ENCODE results near the gene BICRA. TPM values are rescaled to one million over a fixed set of nuclear protein-coding genes. Genes with fewer than 3 reads are reported as not detected.

BICRA gene
- total RNA-seq, 1 donor from 2014 or later = 17.1 TPM

DNA sequence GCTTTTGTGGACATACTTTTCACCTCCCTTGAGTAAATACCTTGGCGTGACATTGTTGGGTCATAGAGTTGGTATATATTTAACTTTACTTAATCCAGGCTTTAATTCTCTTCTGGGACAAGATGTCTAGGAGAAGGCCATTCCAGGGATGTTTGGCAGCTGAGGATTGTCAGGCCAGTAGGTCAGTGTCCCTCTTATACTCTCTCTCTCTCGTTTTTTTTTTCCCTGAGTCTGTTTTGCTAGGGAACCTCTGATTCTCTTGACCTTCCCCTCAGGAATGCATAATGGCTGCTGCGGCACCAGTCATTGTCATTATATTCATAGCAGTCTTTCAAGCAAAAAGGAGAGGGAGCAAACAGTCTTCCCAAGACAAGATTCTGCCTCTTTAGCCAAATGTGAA lies 48.8 kb downstream of the BICRA start:
- Mint-ChIP-seq H3K27me3 (ENCODE audit: unreplicated experiment) (no peaks in the 10 kb centered on the region), H3K9me3 (ENCODE audit: unreplicated experiment) (no peaks in the 10 kb centered on the region), H3K4me3 (ENCODE audit: unreplicated experiment) (no peak overlapping the region), H3K4me1 (ENCODE audit: unreplicated experiment) (no peaks in the 10 kb centered on the region), H3K36me3 (ENCODE audit: unreplicated experiment) (peaks cover 11% of the 10 kb centered on the region), H3K27ac (ENCODE audit: unreplicated experiment) (no peak overlapping the region)
- TF ChIP-seq, protein P1, sequence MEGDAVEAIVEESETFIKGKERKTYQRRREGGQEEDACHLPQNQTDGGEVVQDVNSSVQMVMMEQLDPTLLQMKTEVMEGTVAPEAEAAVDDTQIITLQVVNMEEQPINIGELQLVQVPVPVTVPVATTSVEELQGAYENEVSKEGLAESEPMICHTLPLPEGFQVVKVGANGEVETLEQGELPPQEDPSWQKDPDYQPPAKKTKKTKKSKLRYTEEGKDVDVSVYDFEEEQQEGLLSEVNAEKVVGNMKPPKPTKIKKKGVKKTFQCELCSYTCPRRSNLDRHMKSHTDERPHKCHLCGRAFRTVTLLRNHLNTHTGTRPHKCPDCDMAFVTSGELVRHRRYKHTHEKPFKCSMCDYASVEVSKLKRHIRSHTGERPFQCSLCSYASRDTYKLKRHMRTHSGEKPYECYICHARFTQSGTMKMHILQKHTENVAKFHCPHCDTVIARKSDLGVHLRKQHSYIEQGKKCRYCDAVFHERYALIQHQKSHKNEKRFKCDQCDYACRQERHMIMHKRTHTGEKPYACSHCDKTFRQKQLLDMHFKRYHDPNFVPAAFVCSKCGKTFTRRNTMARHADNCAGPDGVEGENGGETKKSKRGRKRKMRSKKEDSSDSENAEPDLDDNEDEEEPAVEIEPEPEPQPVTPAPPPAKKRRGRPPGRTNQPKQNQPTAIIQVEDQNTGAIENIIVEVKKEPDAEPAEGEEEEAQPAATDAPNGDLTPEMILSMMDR (IDR thresholded peaks at IDR 0.05) = no peak
- DNase-seq (ENCODE audit: extremely low spot score, unreplicated experiment) = no peak

DNA sequence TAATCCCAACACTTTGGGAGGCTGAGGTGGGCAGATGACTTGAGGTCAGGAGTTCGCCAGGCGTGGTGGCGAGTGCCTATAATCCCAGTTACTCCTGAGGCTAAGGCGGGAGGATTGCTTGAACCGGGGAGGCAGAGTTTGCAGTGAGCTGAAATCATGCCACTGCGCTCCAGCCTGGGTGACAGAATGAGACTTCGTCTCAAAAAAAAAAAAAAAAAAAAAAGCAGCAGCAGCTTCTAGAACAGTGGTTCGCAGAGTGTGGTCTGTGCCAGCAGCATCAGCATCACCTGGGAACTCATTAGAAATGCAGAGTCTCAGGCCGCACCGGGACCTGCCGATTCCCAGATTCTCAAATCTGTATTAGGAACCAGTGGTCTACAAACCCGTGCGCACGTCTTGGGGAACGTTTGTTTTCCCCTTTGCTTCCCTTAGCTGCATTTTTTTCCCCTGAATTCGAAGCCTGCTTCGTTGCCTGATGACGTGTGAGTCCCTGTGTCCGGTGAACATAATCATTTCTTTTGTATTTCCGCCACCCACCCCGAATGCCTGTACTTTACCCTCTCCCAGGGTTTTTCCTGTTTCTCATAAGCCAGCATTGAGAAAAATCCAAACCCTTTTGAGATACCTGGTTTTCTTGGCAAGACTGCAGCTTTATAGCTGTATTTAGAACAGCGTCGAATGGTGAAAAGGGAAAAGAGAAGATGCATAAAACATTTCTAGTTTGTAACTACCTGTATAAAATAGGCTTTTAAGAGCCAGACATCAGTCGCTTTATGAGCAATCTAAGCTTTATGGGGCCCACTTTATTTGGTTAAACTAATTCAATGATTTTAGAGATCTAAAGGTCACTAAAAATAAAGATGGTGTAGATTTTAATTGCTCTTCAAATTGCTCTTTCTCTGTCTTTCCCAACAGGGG lies 49.8 kb downstream of the BICRA start:
- no peaks in the 10 kb centered on the region for H3K27me3 Mint-ChIP-seq (ENCODE audit: unreplicated experiment)
- peaks cover 5% of the 10 kb centered on the region for H3K4me1 Mint-ChIP-seq (ENCODE audit: unreplicated experiment)
- H3K36me3 Mint-ChIP-seq (ENCODE audit: unreplicated experiment) = peaks cover 11% of the 10 kb centered on the region
- H3K9me3 Mint-ChIP-seq (ENCODE audit: unreplicated experiment) = no peaks in the 10 kb centered on the region
- TF ChIP-seq, protein P1 (IDR thresholded peaks at IDR 0.05) = no peak
- no peak overlapping the region for H3K4me3 Mint-ChIP-seq (ENCODE audit: unreplicated experiment)
- DNase-seq (ENCODE audit: extremely low spot score, unreplicated experiment) = no peak
- no peak overlapping the region for H3K27ac Mint-ChIP-seq (ENCODE audit: unreplicated experiment)

DNA sequence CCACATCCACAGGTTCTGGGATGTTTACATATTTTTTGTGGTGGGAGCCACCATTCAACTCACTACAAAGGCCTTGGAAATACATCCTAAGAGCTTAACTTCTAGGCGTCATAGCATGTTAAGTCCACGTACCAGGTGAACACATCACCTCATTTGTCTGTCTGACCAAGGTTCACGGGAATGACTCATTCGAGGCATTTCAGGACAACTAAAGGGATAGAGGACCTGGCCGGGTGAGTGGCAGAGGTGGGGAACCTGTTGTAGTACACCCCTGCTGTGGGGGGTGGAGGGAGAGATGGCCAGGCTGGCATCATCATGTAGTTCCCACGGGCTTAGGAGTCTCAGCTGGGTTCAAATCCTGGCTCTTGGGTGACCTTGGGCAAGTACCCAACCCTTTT lies 51.5 kb downstream of the BICRA start:
- Mint-ChIP-seq H3K4me1 (ENCODE audit: unreplicated experiment) (peaks cover 15% of the 10 kb centered on the region), H3K27ac (ENCODE audit: unreplicated experiment) (no peak overlapping the region), H3K9me3 (ENCODE audit: unreplicated experiment) (no peaks in the 10 kb centered on the region)

DNA sequence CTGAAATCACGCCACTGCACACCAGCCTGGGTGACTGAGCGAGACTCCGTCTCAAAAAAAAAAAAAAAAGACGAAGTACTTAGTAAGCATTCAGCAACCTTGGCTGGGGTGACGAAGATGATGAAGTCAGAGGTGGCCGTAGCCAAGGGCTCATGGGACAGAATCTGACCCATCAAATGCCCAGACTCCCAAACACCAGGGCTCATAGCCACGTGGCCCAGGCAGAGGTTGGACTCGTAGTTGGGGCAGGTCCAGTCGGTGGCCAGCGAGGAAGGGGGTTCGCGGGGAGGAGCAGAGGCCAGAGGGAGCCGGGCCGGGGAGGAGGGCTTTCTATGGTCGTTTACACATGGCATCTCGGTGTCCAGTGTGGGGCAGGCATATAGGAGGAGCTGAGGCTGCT lies 52.2 kb downstream of the BICRA start:
- no peak for DNase-seq (ENCODE audit: extremely low spot score, unreplicated experiment)
- no peak overlapping the region for H3K4me3 Mint-ChIP-seq (ENCODE audit: unreplicated experiment)
- TF ChIP-seq, protein P1 (IDR thresholded peaks at IDR 0.05) = no peak
- peaks cover 7% of the 10 kb centered on the region for H3K36me3 Mint-ChIP-seq (ENCODE audit: unreplicated experiment)
- H3K27ac Mint-ChIP-seq (ENCODE audit: unreplicated experiment) = no peak overlapping the region
- peaks cover 19% of the 10 kb centered on the region for H3K4me1 Mint-ChIP-seq (ENCODE audit: unreplicated experiment)
- H3K9me3 Mint-ChIP-seq (ENCODE audit: unreplicated experiment) = no peaks in the 10 kb centered on the region
- no peaks in the 10 kb centered on the region for H3K27me3 Mint-ChIP-seq (ENCODE audit: unreplicated experiment)

More for the DNA sequence above, 51.5 kb downstream of the BICRA start:
- Mint-ChIP-seq H3K4me3 (ENCODE audit: unreplicated experiment) (no peak overlapping the region), H3K27me3 (ENCODE audit: unreplicated experiment) (no peaks in the 10 kb centered on the region), H3K36me3 (ENCODE audit: unreplicated experiment) (peaks cover 7% of the 10 kb centered on the region)
- DNase-seq (ENCODE audit: extremely low spot score, unreplicated experiment) = no peak
- TF ChIP-seq, protein P1 (IDR thresholded peaks at IDR 0.05) = no peak

DNA sequence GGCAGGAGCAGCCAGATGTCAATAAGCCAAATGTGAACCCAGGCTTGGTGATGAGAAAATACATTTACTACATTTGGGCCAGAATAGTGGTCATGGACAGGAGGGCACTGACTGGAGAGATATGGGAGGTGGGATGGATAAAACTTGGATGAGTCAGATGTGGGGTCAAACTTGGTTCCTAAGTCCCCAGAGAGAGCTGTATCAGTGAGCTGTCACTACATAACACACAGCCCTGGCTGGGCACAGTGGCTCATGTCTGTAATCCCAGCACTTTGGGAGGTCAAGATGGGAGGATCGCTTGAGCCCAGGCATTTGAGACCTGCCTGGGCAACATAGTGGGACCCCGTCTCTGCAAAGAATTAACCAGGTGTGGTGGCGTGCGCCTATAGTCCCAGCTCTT lies 52.7 kb downstream of the BICRA start:
- DNase-seq (ENCODE audit: extremely low spot score, unreplicated experiment) = no peak
- H3K27ac Mint-ChIP-seq (ENCODE audit: unreplicated experiment) = no peak overlapping the region
- H3K36me3 Mint-ChIP-seq (ENCODE audit: unreplicated experiment) = peaks cover 7% of the 10 kb centered on the region
- H3K9me3 Mint-ChIP-seq (ENCODE audit: unreplicated experiment) = no peaks in the 10 kb centered on the region
- no peak overlapping the region for H3K4me3 Mint-ChIP-seq (ENCODE audit: unreplicated experiment)
- no peaks in the 10 kb centered on the region for H3K27me3 Mint-ChIP-seq (ENCODE audit: unreplicated experiment)
- peaks cover 19% of the 10 kb centered on the region for H3K4me1 Mint-ChIP-seq (ENCODE audit: unreplicated experiment)
- TF ChIP-seq, protein P1 (IDR thresholded peaks at IDR 0.05) = no peak

Data from osteocyte (in vitro differentiated cells).